IPS DF 6.9 (cell line): Measurements from ENCODE around the gene EPHB1.
"Not testable (repeated sequence)": the region's sequence is repeated elsewhere in the genome, so short reads cannot be mapped to it uniquely, and the experiment has no call there.

Experiments used
- DNase-seq: peaks from one replicate; pipeline ENCODE4 v3.0.0-alpha.2; 2013; ENCODE audit warnings: low read depth, low spot score
- H3K27ac ChIP-seq: one replicate; pipeline ENCODE4 v1.5.1; 2013; ENCODE audit warnings: low read length, control low read depth
- H3K27me3 ChIP-seq: 2 replicates; pipeline ENCODE4 v1.6.1; 2013; ENCODE audit warnings: mild to moderate bottlenecking, low read length; ENCODE audit not compliant: control insufficient read depth, insufficient read depth
- H3K36me3 ChIP-seq: 2 replicates; pipeline ENCODE4 v1.6.1; 2013; ENCODE audit warnings: low read length; ENCODE audit not compliant: control insufficient read depth, insufficient read depth
- H3K4me1 ChIP-seq: 2 replicates; pipeline ENCODE4 v1.6.1; 2013; ENCODE audit warnings: low read length; ENCODE audit not compliant: control insufficient read depth, insufficient read depth
- H3K4me3 ChIP-seq: 2 replicates; pipeline ENCODE4 v1.5.1; 2013; ENCODE audit warnings: mild to moderate bottlenecking, low read length
- H3K9me3 ChIP-seq: 2 replicates; pipeline ENCODE4 v1.6.1; 2013; ENCODE audit warnings: low read length, inconsistent platforms; ENCODE audit not compliant: control insufficient read depth, insufficient read depth
- WGBS: extraction: QIAGEN DNeasy Blood & Tissue Kit; methylation state at CpG from one replicate; pipeline ENCODE4 v1.1.7; 2013; ENCODE audit warnings: mixed read lengths, missing lambda C conversion rate; ENCODE audit not compliant: insufficient read length, insufficient coverage; 5-methylcytosine and 5-hydroxymethylcytosine counted together

EPHB1 gene

DNA sequence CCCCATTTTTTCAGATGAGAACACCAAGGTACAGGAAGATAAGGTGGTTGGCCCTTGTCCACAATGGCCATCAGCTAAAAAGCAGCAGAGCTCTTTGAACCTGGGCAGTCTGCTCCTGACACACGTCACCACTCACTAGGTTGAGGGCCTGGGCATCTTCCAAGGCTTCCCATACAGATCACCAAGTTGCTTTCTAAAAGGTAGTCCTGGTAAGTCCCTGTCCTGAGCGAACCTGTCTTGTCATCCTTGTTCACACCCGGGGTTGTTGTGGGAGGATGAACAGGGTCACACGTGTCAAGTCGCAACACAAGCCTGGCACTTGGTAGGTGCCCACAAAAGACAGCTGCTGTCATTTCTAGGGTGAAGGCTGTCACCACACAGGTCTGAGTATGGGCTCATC lies 260.4 kb downstream of the EPHB1 start:
- H3K4me3 ChIP-seq, result no peak overlapping the region
- no peak for DNase-seq
- no CpG with 5 or more reads among the region's 5 CpGs for whole genome bisulfite sequencing
- peaks cover 2% of the 10 kb centered on the region; the same call in 1 of the 2 replicates for H3K4me1 ChIP-seq
- no peaks in the 10 kb centered on the region for H3K36me3 ChIP-seq
- no peaks in the 10 kb centered on the region for H3K27me3 ChIP-seq
- H3K27ac ChIP-seq, result no peak overlapping the region
- no peaks in the 10 kb centered on the region for H3K9me3 ChIP-seq

- Histone ChIP-seq H3K4me3 (no peak overlapping the region), H3K27ac (no peak overlapping the region), H3K4me1 (no peaks in the 10 kb centered on the region), H3K36me3 (no peaks in the 10 kb centered on the region), H3K9me3 (no peaks in the 10 kb centered on the region), H3K27me3 (no peaks in the 10 kb centered on the region)
- DNase-seq, result no peak
- no CpG with 5 or more reads among the region's 7 CpGs for WGBS
Observed at GRCh38 chr3:135056084-135056730, 261.1 kb downstream of the EPHB1 start.

DNA sequence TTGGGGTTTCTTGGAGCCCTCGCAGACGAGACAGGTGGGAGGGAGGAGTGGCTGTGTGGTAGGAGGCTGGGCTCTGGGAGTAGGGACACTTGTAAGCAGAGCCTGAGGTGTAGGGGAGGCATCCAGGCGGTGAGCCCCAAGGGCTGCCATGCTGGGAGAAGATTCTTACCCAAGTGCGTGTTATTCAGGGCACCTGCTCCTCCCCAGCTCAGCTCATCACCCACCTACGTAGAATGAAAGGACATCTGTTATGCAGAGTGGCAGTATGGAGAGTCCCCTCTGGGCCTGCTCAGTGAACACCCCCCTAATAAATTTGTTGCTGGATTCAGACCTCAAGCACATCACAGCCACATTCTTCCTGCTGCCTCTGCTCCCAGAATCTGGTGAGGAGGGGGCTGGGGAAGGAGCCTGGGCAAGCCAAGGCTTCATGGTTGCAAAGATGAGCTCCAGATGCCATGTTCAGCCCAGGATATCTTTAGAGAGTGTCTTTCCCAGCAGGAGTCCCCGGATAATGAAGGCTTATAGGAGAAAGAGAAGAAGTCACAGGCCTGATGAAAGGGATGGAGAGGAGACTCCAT lies 261.8 kb downstream of the EPHB1 start:
- H3K36me3 ChIP-seq, result no peaks in the 10 kb centered on the region
- no peaks in the 10 kb centered on the region for H3K4me1 ChIP-seq
- no peaks in the 10 kb centered on the region for H3K27me3 ChIP-seq
- WGBS, result no CpG with 5 or more reads among the region's 6 CpGs
- DNase-seq, result no peak
- H3K9me3 ChIP-seq, result no peaks in the 10 kb centered on the region
- no peak overlapping the region for H3K4me3 ChIP-seq
- no peak overlapping the region for H3K27ac ChIP-seq

GRCh38 chr3:135057996-135058395 lies 262.9 kb downstream of the EPHB1 start:
- H3K4me3 ChIP-seq, result no peak overlapping the region
- no peaks in the 10 kb centered on the region for H3K4me1 ChIP-seq
- H3K9me3 ChIP-seq, result no peaks in the 10 kb centered on the region
- no CpG with 5 or more reads among the region's 5 CpGs for WGBS
- no peak for DNase-seq
- no peaks in the 10 kb centered on the region for H3K27me3 ChIP-seq
- no peak overlapping the region for H3K27ac ChIP-seq
- H3K36me3 ChIP-seq, result no peaks in the 10 kb centered on the region

DNA sequence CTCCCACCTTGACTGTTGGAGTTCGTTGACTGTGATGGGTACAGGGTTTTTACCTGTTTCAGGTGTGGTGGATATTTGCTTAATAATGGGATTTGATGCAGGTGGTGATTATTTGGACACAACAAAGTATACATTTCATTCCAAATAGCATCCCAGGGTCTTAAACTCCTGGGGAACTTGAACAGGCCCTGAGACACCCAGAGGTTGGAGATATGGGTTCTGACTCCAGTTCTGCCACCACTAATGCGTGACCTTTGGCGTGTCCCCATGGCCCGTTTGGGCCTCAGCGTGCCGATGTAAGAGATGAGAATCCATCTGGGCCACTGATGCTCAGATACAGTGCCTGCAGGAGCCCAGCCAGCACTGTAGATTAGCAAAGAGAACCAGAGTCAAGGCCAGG lies 264.5 kb downstream of the EPHB1 start:
- no peak for DNase-seq
- Histone ChIP-seq H3K36me3 (no peaks in the 10 kb centered on the region), H3K9me3 (no peaks in the 10 kb centered on the region), H3K4me3 (no peak overlapping the region), H3K27me3 (no peaks in the 10 kb centered on the region), H3K27ac (no peak overlapping the region), H3K4me1 (no peaks in the 10 kb centered on the region)
- no CpG with 5 or more reads among the region's 6 CpGs for WGBS

DNA sequence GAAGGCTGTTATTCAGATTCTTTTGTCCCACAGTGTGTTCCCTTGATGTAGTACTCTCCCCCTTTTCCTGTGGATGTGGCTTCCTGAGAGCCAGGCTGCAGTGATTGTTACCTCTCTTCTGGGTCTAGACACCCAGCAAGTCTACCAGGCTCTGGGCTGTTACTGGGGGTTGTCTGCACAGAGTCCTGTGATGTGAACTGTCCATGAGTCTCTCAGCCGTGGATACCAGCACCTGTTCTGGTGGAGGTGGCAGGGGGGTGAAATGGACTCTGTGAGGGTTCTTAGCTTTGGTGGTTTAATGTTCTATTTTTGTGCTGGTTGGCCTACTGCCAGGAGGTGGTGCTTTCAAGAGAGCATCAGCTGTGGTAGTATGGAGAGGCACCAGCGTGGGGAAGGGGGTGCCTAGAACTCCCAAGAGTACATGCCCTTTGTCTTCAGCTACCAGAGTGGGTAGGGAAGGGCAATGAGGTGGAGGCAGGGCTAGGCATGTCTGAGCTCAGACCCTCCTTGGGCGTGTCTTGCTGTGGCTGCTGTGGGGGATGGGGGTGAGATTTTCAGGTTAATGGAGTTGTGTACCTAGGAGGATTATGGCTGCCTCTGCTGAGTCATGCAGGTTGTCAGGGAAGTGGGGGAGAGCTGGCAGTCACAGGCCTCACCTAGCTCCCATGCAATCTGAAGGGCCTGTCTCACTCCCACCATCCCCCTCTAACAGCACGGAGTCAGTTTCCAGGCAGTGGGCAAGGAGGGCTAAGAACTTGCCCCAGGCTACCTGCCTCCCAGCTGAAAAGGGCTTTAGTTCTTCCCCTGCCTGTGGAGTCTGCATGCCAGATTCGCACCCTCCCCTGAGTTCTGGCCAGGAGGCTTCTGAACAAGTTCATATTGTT lies 272.0 kb downstream of the EPHB1 start:
- H3K27me3 ChIP-seq, H3K4me1 ChIP-seq, H3K9me3 ChIP-seq, H3K27ac ChIP-seq, DNase-seq, H3K36me3 ChIP-seq, H3K4me3 ChIP-seq: not testable (repeated sequence)
- no CpG with 5 or more reads among the region's 5 CpGs for WGBS

DNA sequence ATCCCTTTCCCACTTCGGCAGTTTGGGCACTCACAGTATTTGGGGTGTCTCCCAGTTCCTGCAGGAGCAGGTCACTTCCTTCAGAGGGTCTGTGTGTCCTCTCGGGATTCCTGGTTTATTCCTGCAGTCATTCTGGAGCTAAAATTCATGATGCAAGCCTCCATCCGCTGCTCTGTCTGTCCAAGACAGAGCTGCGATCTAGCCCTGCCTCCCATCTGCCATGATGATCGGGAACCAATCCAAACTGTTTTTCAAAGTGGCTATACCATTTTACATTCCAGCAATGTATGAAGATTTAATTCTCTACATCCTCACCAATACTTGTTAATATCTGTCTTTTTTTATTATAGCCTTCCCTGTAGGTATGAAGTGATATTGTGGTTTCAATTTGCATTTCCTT lies 273.0 kb downstream of the EPHB1 start:
- Histone ChIP-seq H3K27ac (no peak overlapping the region), H3K9me3 (no peaks in the 10 kb centered on the region), H3K27me3 (no peaks in the 10 kb centered on the region), H3K4me3 (no peak overlapping the region), H3K4me1 (no peaks in the 10 kb centered on the region), H3K36me3 (no peaks in the 10 kb centered on the region)
- WGBS, result no CpG with 5 or more reads among the region's 5 CpGs
- no peak for DNase-seq

DNA sequence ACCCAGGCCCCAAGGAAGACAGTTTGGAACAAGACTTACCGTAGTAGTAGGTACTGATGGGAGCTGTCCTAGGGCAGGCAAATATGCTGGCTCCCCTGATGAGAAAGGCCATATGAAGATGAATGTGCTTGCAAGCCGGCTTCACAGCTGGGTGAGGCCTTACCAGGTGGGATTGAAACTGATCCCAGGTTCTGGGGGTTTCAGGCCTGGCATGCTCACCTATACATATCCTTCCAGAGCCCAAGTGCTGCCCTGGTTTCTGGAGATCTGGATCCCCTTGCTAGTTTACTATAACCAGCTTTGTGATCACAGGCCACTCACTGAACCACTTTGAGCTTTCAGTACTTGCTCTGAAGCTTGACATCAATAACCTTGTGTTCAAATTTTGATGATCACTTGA lies 274.3 kb downstream of the EPHB1 start:
- Histone ChIP-seq H3K27me3 (no peaks in the 10 kb centered on the region), H3K36me3 (no peaks in the 10 kb centered on the region), H3K27ac (no peak overlapping the region), H3K9me3 (no peaks in the 10 kb centered on the region), H3K4me3 (no peak overlapping the region), H3K4me1 (no peaks in the 10 kb centered on the region)
- DNase-seq, result no peak
- no CpG with 5 or more reads among the region's 2 CpGs for WGBS

GRCh38 chr3:135071483-135071882 lies 276.4 kb downstream of the EPHB1 start:
- DNase-seq, result no peak
- Histone ChIP-seq H3K27me3 (no peaks in the 10 kb centered on the region), H3K27ac (no peak overlapping the region), H3K36me3 (no peaks in the 10 kb centered on the region), H3K4me1 (no peaks in the 10 kb centered on the region), H3K9me3 (no peaks in the 10 kb centered on the region), H3K4me3 (no peak overlapping the region)

DNA sequence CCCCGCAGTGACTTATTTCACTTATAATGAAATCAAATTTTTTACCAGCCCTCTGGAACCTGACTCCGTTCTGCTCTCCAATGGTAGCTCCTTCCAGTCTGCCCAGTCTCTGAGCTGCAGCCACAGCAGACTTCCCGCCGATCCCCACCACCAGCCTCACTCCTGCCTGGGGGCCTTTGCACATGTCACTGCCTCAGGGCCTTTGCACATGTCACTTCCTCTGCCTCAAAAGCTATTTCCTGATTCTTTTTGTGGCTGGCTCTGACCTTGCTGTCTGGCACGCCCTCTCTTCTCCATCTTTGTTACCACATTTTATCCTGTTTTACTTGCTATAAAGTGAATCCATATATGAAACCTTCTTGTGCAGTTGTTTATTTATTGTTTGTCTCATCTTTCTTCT lies 277.4 kb downstream of the EPHB1 start:
- Histone ChIP-seq H3K4me3 (no peak overlapping the region), H3K27me3 (no peaks in the 10 kb centered on the region), H3K36me3 (no peaks in the 10 kb centered on the region), H3K9me3 (no peaks in the 10 kb centered on the region), H3K27ac (no peak overlapping the region), H3K4me1 (no peaks in the 10 kb centered on the region)
- no CpG with 5 or more reads among the region's 5 CpGs for whole genome bisulfite sequencing
- DNase-seq, result no peak
